Epithelial cell of esophagus (primary cell): ENCODE measurements around the gene RNASE8.

Experiments used
- DNase-seq: peaks from one replicate; pipeline ENCODE4 v3.0.0; 2010; ENCODE audit warnings: low read depth
- H3K4me3 ChIP-seq: 2 replicates; pipeline ENCODE4 v1.5.1; 2011; ENCODE audit warnings: mild to moderate bottlenecking, low read length, control low read depth
- TF ChIP-seq, protein P1 (sequence below): IDR thresholded peaks from 2 replicates; pipeline ENCODE4 v1.5.1; 2011; ENCODE audit warnings: low read depth, mild to moderate bottlenecking, low read length, control low read depth, inconsistent platforms; ENCODE audit not compliant: insufficient read depth; ENCODE audit errors: missing control alignments

The RNASE8 gene

GRCh38 chr14:21023817-21024584, 33.6 kb upstream of the RNASE8 start:
- peak overlapping the region; percentile 64 for H3K4me3 ChIP-seq
- no peak for DNase-seq
- TF ChIP-seq, protein P1, sequence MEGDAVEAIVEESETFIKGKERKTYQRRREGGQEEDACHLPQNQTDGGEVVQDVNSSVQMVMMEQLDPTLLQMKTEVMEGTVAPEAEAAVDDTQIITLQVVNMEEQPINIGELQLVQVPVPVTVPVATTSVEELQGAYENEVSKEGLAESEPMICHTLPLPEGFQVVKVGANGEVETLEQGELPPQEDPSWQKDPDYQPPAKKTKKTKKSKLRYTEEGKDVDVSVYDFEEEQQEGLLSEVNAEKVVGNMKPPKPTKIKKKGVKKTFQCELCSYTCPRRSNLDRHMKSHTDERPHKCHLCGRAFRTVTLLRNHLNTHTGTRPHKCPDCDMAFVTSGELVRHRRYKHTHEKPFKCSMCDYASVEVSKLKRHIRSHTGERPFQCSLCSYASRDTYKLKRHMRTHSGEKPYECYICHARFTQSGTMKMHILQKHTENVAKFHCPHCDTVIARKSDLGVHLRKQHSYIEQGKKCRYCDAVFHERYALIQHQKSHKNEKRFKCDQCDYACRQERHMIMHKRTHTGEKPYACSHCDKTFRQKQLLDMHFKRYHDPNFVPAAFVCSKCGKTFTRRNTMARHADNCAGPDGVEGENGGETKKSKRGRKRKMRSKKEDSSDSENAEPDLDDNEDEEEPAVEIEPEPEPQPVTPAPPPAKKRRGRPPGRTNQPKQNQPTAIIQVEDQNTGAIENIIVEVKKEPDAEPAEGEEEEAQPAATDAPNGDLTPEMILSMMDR, result no peak

DNA sequence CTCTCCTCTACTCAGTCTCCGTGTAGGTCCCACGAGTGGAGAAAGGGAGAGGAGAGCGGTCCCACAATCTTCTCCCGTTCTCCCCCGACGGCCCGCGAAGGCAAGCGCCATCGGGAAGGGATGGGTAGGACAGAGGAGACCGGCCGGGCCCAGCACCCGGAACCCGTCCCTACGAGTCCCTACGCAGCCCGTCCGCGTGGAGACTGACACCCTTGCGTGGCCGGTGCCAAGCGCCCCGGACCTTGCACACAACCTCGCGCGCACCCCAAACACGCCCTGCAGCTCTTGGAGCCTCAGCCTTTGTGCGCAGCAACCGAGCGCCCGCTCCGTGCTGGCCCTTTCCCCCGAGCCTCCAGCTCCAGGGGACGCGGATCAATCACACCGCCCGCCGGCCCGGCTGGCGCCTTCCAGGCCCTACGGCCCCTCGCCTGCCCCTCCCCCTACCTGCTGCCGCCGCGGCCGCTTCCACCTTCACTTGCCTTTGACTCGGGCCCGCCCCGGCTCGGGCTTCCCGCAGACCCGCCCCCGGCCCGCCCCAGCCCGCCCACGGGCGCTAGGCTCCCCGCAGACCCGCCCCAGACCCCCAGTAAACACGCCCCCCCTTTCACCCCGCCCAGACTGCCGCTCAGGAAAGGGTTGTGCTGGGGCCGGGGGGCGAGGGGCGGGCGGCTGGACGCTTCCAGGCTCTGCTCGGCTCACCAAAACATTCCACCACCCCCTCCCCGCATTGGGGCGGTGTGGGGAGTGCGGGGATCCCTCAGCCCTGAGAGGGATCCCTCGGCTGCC, 32.8 kb upstream of the RNASE8 start, which contains the start of gene NDRG2:
Gene NDRG2, minus strand, starts transcription at position 477 of the 786 bp plus-strand sequence. CDS start 1,746 bp downstream, outside the sequence.
- peak within 1 kb of the TSS; percentile 64 for H3K4me3 ChIP-seq
- TF ChIP-seq, protein P1, result no peak
- DNase-seq, result peak; percentile 37

- H3K4me3 ChIP-seq, result peak overlapping the region; percentile 40
- no peak for DNase-seq
- TF ChIP-seq, protein P1, result no peak
Measured at GRCh38 chr14:21025371-21026273, 32.0 kb upstream of the RNASE8 start.

GRCh38 chr14:21026274-21026987, 31.2 kb upstream of the RNASE8 start:
- DNase-seq, result no peak
- TF ChIP-seq, protein P1, result no peak
- H3K4me3 ChIP-seq, result no peak overlapping the region

- no peak overlapping the region for H3K4me3 ChIP-seq
- no peak for DNase-seq
- TF ChIP-seq, protein P1, result no peak
Measured at GRCh38 chr14:21026988-21027315, 30.7 kb upstream of the RNASE8 start.

DNA sequence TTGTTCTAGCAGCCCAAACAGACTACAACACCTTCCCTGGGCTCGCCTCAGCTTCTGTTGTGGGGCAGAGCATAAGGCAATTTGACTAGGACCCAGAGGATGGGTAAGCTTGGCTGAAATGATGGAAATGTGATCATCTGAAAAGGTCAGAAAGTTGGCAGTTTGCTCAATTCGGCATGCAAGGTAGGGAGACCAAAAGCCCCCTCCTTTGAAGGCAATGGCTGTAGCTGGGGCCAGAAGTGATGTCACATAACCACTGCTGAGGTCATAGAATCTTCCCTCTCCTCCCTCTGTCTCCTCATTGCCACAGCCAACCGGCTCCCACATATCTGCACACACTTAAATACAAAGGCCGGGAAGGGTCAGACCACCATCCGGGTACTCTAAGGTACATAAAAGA, 27.7 kb upstream of the RNASE8 start, which contains the start of gene TPPP2:
Gene TPPP2, plus strand, starts transcription at position 301 of the 400 bp plus-strand sequence. CDS start 365 bp downstream, outside the sequence.
- DNase-seq, result no peak
- TF ChIP-seq, protein P1, result no peak
- H3K4me3 ChIP-seq, result no peak within 1 kb of the TSS
